GM12801 (cell line): Measurements from ENCODE around the gene LTBP1.

Experiments used
- TF ChIP-seq, protein P1 (sequence below): IDR thresholded peaks from one replicate; pipeline ENCODE4 v1.5.1; 2011; ENCODE audit warnings: control low read depth; ENCODE audit not compliant: insufficient read length; ENCODE audit errors: extremely low read depth

Gene LTBP1

DNA sequence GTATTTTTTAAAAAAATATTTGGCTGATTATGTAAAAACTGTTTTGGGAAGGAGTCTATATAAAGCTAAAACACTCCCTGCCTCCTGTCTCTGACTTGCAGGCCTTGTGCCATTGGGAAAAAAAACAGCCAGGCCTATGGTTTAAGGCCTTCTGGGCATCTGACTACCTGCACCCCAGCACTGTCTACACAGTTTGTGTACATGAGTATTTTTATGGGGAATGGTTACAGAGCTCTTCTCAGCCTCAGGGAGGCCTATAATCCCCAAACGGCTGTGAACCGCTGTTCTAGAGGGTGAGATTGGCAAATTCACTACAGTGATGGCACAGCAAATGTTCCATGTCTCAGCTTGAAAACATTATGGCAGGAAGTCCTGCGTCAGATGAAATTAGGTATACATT, 96.1 kb downstream of the LTBP1 start:
- TF ChIP-seq, protein P1, sequence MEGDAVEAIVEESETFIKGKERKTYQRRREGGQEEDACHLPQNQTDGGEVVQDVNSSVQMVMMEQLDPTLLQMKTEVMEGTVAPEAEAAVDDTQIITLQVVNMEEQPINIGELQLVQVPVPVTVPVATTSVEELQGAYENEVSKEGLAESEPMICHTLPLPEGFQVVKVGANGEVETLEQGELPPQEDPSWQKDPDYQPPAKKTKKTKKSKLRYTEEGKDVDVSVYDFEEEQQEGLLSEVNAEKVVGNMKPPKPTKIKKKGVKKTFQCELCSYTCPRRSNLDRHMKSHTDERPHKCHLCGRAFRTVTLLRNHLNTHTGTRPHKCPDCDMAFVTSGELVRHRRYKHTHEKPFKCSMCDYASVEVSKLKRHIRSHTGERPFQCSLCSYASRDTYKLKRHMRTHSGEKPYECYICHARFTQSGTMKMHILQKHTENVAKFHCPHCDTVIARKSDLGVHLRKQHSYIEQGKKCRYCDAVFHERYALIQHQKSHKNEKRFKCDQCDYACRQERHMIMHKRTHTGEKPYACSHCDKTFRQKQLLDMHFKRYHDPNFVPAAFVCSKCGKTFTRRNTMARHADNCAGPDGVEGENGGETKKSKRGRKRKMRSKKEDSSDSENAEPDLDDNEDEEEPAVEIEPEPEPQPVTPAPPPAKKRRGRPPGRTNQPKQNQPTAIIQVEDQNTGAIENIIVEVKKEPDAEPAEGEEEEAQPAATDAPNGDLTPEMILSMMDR, result no peak

DNA sequence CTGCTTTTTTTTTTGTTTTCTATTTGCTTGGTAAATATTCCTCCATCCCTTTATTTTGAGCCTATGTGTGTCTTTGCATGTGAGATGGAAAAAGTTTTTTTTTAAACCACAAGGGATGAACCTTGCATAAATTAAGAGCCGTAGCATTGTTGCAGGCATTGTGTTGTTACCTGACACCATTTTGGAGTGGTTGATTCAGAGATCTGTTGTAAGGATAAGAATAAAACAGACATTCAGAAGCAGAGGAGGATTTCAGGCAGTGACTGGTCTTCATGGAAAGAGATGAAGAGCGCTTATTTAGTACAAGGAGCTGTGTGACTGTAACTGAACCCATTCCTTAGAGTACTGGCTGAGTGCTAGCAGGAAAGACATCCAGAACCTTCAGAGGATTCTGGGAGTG, 101.2 kb downstream of the LTBP1 start:
- TF ChIP-seq, protein P1, result no peak

DNA sequence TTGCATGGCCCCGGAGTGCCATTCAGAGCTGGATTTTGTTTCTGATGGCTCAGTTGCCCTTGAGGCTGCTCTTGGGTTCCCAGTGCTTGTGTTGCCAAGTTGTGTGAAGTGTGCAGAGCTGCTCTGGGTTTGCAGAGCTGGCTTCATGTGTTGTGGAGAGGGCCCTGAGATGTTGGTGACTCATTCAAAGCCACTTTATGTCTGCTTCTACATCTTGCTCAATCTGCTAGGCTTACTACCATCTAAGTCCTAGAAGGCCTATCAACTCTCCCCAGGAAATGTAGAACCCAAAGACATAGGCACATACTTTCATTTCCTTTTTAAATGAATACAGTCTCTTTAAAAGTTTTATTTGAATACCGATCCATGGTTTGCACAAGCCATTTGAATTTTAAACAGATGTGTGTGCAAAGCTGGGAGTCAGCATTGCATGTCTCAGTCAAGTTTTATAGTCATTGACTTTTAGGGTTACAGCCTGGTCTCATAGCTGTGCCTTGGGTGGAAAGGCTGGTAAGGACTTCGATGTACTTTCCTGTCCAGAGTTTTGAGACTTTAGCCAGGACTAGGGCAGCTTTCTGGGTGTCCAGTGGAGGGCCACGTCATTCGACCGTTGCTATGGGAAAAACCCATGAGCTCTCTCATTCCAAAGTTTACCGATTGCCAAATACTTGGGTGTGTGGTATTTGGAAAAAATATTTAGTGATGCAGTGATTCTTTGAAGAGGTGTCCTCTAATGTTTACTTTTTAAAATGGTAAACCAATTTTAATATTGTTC, 105.0 kb downstream of the LTBP1 start:
- TF ChIP-seq, protein P1, result no peak

DNA sequence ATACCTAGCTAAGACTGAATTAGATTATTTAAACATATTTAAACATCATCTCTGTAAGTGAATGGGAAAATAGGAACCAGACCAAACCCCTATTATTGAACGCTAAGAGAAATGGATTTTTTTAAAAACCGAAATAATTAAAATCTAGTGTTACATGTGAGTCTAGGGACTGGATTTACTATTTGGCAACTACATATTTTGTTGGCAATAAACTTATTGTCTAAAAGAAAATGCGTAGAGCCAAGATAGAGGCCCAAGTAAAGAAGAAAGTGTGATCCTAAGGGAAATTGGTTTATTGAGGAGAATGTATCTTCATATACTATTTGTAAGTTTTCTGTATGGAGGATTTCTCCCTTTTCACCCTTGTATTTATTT, 105.6 kb downstream of the LTBP1 start:
- TF ChIP-seq, protein P1, result no peak

DNA sequence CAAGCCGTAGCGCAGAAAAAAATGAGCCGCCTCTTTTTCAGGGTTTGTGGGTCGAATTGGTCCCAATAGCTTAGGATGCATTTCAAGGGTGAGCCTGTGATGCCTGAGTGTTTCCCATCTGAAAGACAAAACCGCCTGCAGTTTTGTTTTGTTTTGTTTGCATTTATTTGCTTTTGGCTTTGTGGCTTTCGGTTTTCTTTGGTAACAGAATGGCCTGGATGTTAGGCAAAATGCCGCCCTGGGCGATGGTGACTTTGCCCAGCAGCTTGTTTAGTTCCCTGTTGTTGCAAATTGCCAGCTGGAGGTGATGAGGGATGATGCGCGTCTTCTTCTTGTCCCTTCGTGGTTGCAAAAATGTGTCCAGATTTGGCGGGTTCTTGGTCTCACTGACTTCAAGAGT, 109.4 kb downstream of the LTBP1 start:
- TF ChIP-seq, protein P1, result no peak

DNA sequence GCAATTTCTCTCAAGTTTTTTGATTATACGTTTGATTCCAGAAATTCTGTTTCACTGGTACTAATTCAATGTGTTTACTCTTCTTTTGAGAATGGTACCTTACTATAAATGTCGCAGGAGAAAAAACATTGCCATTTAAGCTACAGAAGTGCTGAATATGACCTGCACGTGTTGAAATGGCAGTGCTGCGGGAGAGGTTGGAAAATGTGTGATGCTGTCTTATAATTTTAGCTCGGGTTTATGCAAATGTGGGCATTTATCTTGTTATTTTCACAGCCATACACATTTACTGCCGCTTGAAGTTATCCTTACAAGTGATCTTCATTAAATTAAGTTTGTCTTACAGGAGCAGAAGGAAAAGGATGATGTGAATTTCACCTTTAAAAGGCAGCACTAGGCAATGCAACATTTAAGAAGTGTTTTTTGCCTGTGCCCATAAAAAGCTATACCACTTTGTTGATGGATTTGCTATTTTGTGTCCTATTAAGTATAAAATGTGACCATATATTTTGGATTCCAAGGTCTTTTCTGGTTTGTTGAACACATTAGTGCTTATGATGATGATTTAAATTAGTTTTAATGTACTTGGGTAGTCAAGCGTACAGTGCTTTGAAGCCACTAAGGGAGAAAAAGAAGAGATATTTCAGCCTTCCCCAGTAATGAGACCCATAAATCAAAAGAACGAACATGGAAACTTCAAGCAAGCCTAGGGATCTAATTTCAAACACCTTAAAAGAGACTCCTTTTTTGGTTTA, 112.1 kb downstream of the LTBP1 start:
- TF ChIP-seq, protein P1, result no peak

DNA sequence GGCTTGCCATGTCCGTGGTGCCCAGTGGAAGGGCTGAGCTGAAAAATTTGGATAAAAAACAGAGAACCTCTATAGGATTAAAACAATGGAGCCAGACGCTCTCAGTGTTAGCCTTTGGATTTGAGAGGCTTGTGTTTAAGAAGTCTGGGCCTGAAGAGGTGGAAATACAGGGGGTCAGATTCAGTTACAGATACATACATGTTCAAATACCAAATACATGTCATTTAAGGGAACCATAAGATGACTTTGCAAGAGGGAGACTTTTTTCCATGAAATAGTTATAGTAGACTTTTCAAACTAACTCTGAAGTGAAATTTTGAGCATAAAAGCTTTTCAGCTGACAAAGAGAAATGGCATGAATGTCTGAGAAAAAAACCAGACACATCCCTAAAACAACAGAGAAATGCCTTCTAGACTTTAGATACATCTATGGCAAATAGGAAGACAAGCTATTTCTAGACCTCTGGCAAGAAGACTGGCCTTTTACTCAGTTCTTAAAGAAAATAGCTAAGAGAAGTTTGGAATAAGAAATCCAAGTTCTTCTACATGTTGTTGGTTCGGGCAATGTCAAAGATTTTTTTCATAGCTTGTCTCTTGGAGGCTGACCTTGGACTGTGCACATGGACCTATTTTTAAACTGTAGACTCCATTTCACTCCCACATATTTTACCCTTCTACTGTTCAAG, 112.9 kb downstream of the LTBP1 start:
- TF ChIP-seq, protein P1, result no peak
